SK-N-SH treated with all-trans-retinoic acid at 6 μM for 48 hours (cell line): ENCODE results near the gene GAK.

Source experiments
- ARNTL ChIP-seq: fragments of 450-650 bp; formaldehyde crosslinking; IDR thresholded peaks from 2 replicates; pipeline ENCODE4 v1.5.0; 2020; ENCODE audit warnings: low read depth, mild to moderate bottlenecking, moderate library complexity, borderline replicate concordance
- BACH2 ChIP-seq: fragments of 250-450 bp; sonication (Bioruptor Pico); IDR thresholded peaks from 2 replicates; pipeline ENCODE4 v1.9.0; 2021; ENCODE audit warnings: mild to moderate bottlenecking, borderline replicate concordance
- CSDC2 ChIP-seq: fragments of 250-450 bp; sonication (Bioruptor Pico); IDR thresholded peaks from 2 replicates; pipeline ENCODE4 v1.5.0; 2020; ENCODE audit warnings: mild to moderate bottlenecking, moderate library complexity
- OSR1 ChIP-seq: fragments of 250-450 bp; sonication (Bioruptor Pico); IDR thresholded peaks from 2 replicates; pipeline ENCODE4 v1.8.0; 2022; ENCODE audit warnings: moderate library complexity, mild to moderate bottlenecking, inconsistent platforms
- RARB ChIP-seq: fragments of 250-450 bp; sonication (Bioruptor Pico); IDR thresholded peaks from 2 replicates; pipeline ENCODE4 v1.8.0; 2021; ENCODE audit warnings: mild to moderate bottlenecking, moderate library complexity
- SNAI2 ChIP-seq: fragments of 250-450 bp; sonication (Bioruptor Pico); IDR thresholded peaks from 2 replicates; pipeline ENCODE4 v1.5.0; 2020; ENCODE audit warnings: mild to moderate bottlenecking, moderate library complexity
- TCF4 ChIP-seq: fragments of 250-450 bp; sonication (Bioruptor Pico); IDR thresholded peaks from 2 replicates; pipeline ENCODE4 v1.8.0; 2021; ENCODE audit warnings: mild to moderate bottlenecking, moderate library complexity, borderline replicate concordance
- ZFP3 ChIP-seq: fragments of 250-450 bp; sonication (Bioruptor Pico); IDR thresholded peaks from 2 replicates; pipeline ENCODE4 v1.5.0; 2020; ENCODE audit warnings: mild to moderate bottlenecking, moderate library complexity
- ZFP30 ChIP-seq: fragments of 450-650 bp; formaldehyde crosslinking; IDR thresholded peaks from 2 replicates; pipeline ENCODE4 v1.5.0; 2022; ENCODE audit warnings: mild to moderate bottlenecking, moderate library complexity
- ZNF70 ChIP-seq: fragments of 450-650 bp; formaldehyde crosslinking; IDR thresholded peaks from 2 replicates; pipeline ENCODE4 v1.5.0; 2020; ENCODE audit warnings: mild to moderate bottlenecking, moderate library complexity
- TF ChIP-seq, protein P1 (sequence below): fragments of 250-450 bp; sonication (Bioruptor Pico); IDR thresholded peaks from 2 replicates; pipeline ENCODE4 v1.8.0; 2020; ENCODE audit warnings: mild to moderate bottlenecking, moderate library complexity, borderline replicate concordance
- TF ChIP-seq, protein P2 (sequence below): fragments of 250-450 bp; sonication (Bioruptor Pico); IDR thresholded peaks from 2 replicates; pipeline ENCODE4 v1.5.0; 2020; ENCODE audit warnings: mild to moderate bottlenecking, moderate library complexity
- TF ChIP-seq, protein P3 (sequence below): fragments of 250-450 bp; sonication (Bioruptor Pico); IDR thresholded peaks from 2 replicates; pipeline ENCODE4 v1.8.0; 2021; ENCODE audit warnings: low read depth, mild to moderate bottlenecking, moderate library complexity, borderline replicate concordance

DNA sequence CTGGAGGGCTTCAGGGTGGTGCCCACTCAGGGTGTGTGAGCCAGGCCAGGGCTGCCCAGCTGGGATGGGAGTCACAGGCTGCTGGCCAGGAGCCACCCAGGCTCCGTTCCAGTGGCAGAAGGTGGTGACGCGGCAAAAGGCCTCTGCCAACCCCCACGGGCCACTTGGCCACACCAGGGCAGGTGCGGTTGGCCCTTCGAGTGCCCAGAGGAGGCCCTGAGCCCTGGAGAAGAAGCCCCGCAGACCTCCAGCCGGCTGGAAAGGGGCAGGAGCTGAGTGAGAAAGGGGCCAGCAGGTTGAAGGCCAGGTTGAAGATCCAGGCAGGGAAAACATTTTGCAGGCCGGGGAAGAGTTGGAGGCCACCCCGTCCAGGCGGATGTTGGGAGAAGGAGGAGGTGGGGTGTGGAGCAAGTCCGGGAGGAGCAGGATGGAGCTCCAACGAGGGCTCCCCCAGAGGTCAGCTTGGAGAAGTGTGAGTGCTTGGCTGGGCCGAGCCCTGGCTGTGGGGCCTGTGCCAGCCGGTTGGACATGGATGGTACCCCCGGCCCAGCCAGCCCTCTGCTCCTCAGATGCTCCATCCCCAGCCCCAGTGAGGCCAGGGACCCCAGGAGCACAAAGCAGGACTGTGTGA, 103.4 kb downstream of the GAK start:
- TF ChIP-seq SNAI2 (CRISPR knock-in tag) (no peak), CSDC2 (CRISPR knock-in tag) (no peak), ZNF70 (no peak), ZFP3 (CRISPR knock-in tag) (no peak), RARB (CRISPR knock-in tag) (no peak), ZFP30 (no peak), BACH2 (no peak), OSR1 (CRISPR knock-in tag) (no peak), ARNTL (CRISPR knock-in tag) (no peak), TCF4 (CRISPR knock-in tag) (no peak)
- TF ChIP-seq, protein P1, sequence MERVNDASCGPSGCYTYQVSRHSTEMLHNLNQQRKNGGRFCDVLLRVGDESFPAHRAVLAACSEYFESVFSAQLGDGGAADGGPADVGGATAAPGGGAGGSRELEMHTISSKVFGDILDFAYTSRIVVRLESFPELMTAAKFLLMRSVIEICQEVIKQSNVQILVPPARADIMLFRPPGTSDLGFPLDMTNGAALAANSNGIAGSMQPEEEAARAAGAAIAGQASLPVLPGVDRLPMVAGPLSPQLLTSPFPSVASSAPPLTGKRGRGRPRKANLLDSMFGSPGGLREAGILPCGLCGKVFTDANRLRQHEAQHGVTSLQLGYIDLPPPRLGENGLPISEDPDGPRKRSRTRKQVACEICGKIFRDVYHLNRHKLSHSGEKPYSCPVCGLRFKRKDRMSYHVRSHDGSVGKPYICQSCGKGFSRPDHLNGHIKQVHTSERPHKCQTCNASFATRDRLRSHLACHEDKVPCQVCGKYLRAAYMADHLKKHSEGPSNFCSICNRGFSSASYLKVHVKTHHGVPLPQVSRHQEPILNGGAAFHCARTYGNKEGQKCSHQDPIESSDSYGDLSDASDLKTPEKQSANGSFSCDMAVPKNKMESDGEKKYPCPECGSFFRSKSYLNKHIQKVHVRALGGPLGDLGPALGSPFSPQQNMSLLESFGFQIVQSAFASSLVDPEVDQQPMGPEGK (CRISPR knock-in tag), result no peak
- TF ChIP-seq, protein P2, sequence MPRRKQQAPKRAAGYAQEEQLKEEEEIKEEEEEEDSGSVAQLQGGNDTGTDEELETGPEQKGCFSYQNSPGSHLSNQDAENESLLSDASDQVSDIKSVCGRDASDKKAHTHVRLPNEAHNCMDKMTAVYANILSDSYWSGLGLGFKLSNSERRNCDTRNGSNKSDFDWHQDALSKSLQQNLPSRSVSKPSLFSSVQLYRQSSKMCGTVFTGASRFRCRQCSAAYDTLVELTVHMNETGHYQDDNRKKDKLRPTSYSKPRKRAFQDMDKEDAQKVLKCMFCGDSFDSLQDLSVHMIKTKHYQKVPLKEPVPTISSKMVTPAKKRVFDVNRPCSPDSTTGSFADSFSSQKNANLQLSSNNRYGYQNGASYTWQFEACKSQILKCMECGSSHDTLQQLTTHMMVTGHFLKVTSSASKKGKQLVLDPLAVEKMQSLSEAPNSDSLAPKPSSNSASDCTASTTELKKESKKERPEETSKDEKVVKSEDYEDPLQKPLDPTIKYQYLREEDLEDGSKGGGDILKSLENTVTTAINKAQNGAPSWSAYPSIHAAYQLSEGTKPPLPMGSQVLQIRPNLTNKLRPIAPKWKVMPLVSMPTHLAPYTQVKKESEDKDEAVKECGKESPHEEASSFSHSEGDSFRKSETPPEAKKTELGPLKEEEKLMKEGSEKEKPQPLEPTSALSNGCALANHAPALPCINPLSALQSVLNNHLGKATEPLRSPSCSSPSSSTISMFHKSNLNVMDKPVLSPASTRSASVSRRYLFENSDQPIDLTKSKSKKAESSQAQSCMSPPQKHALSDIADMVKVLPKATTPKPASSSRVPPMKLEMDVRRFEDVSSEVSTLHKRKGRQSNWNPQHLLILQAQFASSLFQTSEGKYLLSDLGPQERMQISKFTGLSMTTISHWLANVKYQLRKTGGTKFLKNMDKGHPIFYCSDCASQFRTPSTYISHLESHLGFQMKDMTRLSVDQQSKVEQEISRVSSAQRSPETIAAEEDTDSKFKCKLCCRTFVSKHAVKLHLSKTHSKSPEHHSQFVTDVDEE (CRISPR knock-in tag), result no peak
- TF ChIP-seq, protein P3, sequence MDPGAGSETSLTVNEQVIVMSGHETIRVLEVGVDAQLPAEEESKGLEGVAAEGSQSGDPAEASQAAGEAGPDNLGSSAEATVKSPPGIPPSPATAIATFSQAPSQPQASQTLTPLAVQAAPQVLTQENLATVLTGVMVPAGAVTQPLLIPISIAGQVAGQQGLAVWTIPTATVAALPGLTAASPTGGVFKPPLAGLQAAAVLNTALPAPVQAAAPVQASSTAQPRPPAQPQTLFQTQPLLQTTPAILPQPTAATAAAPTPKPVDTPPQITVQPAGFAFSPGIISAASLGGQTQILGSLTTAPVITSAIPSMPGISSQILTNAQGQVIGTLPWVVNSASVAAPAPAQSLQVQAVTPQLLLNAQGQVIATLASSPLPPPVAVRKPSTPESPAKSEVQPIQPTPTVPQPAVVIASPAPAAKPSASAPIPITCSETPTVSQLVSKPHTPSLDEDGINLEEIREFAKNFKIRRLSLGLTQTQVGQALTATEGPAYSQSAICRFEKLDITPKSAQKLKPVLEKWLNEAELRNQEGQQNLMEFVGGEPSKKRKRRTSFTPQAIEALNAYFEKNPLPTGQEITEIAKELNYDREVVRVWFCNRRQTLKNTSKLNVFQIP (CRISPR knock-in tag), result no peak
